Measurements from ENCODE around the gene ZNF529.

- TF ChIP-seq EZH2 (optimal IDR thresholded peaks at IDR 0.05; ENCODE audit: low read depth, low read length): no peak
- no peak for TF ChIP-seq CTCF (IDR thresholded peaks at IDR 0.05; ENCODE audit: low read length)
Measured at GRCh38 chr19:36572593-36573019, 486 bp downstream of the ZNF529 start.

Data from MM.1S (cell line).